HG03432 (cell line): ENCODE data around the gene MMP23B.

Source experiments
- ATAC-seq: cut with Tn5 transposase; IDR thresholded peaks from one replicate; pipeline ENCODE4 v1.9.1; 2021; ENCODE audit warnings: mild to moderate bottlenecking, moderate library complexity; ENCODE audit not compliant: unreplicated experiment

The MMP23B gene

GRCh38 chr1:1618396-1619068 is 13.4 kb upstream of the MMP23B start:
- ATAC-seq, result no peak

DNA sequence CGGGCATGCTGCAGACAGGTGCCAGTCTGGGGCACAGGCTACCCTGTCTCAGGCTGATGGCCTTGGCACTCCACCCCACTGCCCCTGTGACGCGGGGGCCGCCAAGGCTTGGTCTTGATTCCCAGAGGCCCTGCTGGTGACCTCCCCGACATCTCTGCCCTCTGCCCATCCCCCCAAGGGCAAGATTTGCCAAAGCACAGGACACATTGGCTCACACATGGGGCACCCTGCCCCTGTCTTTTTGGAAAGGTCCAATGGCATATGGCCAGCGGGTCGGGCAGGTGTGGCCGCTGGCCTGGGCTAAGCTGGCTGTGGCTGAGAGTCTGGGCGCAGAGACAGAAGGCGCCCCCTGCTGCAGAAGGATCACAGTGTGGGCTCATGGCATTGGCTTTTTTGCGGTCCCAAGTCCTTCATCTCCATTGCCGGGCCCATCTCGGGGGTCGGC is 12.0 kb upstream of the MMP23B start:
- ATAC-seq, result no peak

GRCh38 chr1:1620433-1621139 is 11.4 kb upstream of the MMP23B start:
- no peak for ATAC-seq

GRCh38 chr1:1621173-1622009 is 10.6 kb upstream of the MMP23B start:
- no peak for ATAC-seq

- no peak for ATAC-seq
These were observed 9.8 kb upstream of the MMP23B start for GRCh38 chr1:1622010-1622787.

GRCh38 chr1:1622788-1623094 is 9.2 kb upstream of the MMP23B start:
- ATAC-seq, result no peak

DNA sequence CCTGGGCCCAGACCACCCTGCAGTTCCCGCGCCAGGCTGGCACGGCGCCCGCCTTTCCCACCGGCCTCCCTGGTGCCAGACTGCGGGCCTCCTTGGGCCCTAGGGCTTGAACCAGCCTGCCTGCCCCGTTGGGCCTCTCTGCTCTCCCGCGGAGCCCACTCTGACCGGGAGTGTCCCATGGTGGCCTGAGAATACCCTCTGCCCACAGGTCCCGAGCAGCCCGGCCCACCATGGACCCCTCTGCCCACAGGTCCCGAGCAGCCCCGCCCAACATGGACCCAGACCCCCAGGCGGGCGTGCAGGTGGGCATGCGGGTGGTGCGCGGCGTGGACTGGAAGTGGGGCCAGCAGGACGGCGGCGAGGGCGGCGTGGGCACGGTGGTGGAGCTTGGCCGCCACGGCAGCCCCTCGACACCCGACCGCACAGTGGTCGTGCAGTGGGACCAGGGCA is 8.8 kb upstream of the MMP23B start:
- no peak for ATAC-seq

- no peak for ATAC-seq
These were observed 8.1 kb upstream of the MMP23B start for GRCh38 chr1:1623631-1624442.

- no peak for ATAC-seq
These were observed 7.2 kb upstream of the MMP23B start for GRCh38 chr1:1624443-1625403.

DNA sequence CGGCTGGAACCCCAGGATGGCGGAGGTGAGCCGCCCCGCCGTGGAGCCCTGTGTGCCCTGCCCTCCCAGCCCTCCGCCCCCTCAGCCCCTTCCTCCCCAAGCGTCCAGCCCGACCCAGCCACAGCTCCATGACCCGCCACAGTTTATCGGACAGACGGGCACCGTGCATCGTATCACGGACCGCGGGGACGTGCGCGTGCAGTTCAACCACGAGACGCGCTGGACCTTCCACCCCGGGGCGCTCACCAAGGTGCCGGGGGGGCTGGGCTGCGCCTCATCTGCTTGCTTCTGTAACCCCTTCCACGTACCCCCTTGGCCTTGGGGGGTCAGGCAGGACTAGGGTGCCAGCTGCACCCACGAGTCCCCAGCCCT is 6.6 kb upstream of the MMP23B start:
- ATAC-seq, result no peak

DNA sequence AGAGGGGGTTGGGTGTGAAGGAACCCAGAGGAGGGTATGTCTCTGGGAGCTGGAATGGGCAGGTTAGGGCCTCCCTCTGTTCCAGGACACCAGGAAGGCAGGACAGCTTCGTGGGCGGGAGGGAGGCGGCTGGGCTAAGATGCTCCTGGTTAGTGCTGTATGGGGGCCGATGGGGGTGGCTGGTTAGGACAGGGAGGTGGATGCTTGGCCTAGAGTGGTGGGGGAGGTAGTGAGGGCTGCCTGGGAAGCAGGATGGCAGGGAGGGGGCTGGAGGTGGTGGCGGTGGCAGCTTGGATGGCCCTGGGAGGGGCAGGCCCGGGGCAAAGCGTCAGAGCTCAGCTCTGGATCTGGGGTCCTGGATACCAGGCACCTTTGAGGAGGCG is 6.2 kb upstream of the MMP23B start:
- ATAC-seq, result no peak

- ATAC-seq, result no peak
These were observed 5.5 kb upstream of the MMP23B start for GRCh38 chr1:1626207-1627141.

GRCh38 chr1:1627261-1627828 is 4.6 kb upstream of the MMP23B start:
- ATAC-seq, result no peak

GRCh38 chr1:1627829-1628753 is 3.9 kb upstream of the MMP23B start:
- no peak for ATAC-seq

DNA sequence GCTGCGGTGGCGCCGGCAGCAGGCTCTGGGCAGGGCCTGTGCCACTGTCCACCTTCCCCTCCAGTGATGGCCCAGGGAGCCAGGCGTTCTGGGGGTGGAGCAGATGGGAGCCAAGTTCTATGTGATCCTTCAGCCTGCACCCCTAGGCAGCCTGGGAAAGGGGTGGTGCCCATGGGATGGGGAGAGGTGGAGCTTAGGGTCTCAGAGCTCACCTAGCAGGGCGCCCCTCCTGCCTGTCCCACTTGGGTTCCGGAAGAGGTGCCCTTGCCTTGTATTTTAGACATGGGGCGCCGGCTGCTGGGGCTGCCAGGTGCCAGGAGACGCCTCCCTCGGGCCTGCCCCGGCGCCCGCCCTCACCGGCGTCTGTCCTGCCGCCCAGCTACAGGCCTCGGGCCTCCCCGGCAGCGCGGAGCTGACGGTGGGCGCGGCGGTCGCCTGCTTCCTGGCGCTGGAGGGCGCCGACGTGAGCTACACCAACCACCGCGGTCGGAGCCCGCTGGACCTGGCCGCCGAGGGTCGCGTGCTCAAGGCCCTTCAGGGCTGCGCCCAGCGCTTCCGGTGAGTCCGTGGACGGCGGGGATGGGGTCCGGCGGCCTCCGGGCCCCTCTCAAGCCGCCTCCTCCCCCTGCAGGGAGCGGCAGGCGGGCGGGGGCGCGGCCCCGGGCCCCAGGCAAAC is 3.1 kb upstream of the MMP23B start:
- no peak for ATAC-seq
